Right atrium auricular region (tissue), 2 donors: Measurements from ENCODE around the gene LMO7. TPM values are rescaled to one million over a fixed set of nuclear protein-coding genes. Genes with fewer than 3 reads are reported as not detected.

Source experiments
- DNase-seq: peaks from one replicate; pipeline ENCODE4 v3.0.0-alpha.2; 2019; ENCODE audit warnings: low spot score
- H3K27ac ChIP-seq, 2 donors: fragments of 200-600 bp; sonication (generic); 1 replicate in 1 of 2; 2 replicates in 1 of 2; pipeline ENCODE4 v1.5.1; 2016 to 2019
- H3K27me3 ChIP-seq, 2 donors: fragments of 200-600 bp; sonication (generic); one replicate each; pipeline versions ENCODE4 v1.5.1 to v1.6.0; 2017 to 2019
- H3K36me3 ChIP-seq: fragments of 200-600 bp; sonication (generic); one replicate; pipeline ENCODE4 v1.5.1; 2016
- H3K4me1 ChIP-seq, 2 donors: fragments of 200-600 bp; sonication (generic); one replicate each; pipeline versions ENCODE4 v1.5.1 to v1.6.0; 2017 to 2019
- H3K4me3 ChIP-seq, 2 donors: fragments of 200-600 bp; sonication (generic); 1 replicate in 1 of 2; 2 replicates in 1 of 2; pipeline ENCODE4 v1.5.1; 2017 to 2019; ENCODE audit warnings: mild to moderate bottlenecking in 1 of 2, moderate library complexity in 1 of 2
- H3K9me3 ChIP-seq, 2 donors: fragments of 200-600 bp; sonication (generic); one replicate each; pipeline ENCODE4 v1.5.1; 2019
- total RNA-seq, 2 donors: library from RNA; depleted of rRNA; stranded (reverse); fragments of >200 nt; gene quantifications; one replicate each; pipeline ENCODE4 v1.1.0, GENCODE V29; 2016
- TF ChIP-seq, protein P1 (sequence below), 2 donors: fragments of 200-600 bp; sonication (generic); IDR thresholded peaks; one replicate each; pipeline ENCODE4 v1.5.1; 2019; ENCODE audit warnings: antibody characterized with exemption in 2 of 2

LMO7 gene
- total RNA-seq, 2 donors from 2014 or later: 319 to 484 TPM

- H3K36me3 ChIP-seq: no peaks in the 10 kb centered on the region
- TF ChIP-seq, protein P1, sequence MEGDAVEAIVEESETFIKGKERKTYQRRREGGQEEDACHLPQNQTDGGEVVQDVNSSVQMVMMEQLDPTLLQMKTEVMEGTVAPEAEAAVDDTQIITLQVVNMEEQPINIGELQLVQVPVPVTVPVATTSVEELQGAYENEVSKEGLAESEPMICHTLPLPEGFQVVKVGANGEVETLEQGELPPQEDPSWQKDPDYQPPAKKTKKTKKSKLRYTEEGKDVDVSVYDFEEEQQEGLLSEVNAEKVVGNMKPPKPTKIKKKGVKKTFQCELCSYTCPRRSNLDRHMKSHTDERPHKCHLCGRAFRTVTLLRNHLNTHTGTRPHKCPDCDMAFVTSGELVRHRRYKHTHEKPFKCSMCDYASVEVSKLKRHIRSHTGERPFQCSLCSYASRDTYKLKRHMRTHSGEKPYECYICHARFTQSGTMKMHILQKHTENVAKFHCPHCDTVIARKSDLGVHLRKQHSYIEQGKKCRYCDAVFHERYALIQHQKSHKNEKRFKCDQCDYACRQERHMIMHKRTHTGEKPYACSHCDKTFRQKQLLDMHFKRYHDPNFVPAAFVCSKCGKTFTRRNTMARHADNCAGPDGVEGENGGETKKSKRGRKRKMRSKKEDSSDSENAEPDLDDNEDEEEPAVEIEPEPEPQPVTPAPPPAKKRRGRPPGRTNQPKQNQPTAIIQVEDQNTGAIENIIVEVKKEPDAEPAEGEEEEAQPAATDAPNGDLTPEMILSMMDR (IDR thresholded peaks at IDR 0.05): no peak
- DNase-seq: no peak
- H3K27ac ChIP-seq: no peak overlapping the region
- no peaks in the 10 kb centered on the region for H3K27me3 ChIP-seq
- H3K9me3 ChIP-seq: no peaks in the 10 kb centered on the region
- H3K4me3 ChIP-seq: no peak overlapping the region
- peaks cover 0 to 26% of the 10 kb centered on the region in 2 donors for H3K4me1 ChIP-seq
These were observed 159.1 kb downstream of the LMO7 start for GRCh38 chr13:75795274-75795673.

DNA sequence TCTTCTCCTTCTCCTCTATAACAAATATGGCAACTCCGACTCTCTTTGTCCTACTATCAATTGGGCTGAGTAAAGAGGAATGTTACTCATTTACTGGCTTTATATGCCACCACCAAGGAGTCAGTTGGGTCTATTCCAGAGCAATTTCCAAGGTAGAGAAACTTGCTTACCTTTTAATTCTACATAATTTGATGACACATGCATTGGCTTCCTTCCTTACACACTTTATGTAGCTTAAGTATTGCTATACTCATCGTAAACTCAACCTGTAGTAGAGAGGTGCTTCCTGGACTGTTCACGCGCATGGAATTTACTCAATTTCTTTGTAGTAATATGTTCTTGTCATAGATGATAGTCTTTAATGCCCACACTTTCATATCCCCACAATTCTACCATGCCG is 160.7 kb downstream of the LMO7 start:
- Histone ChIP-seq H3K27ac (no peak overlapping the region), H3K4me1 (peaks cover 0 to 22% of the 10 kb centered on the region in 2 donors), H3K36me3 (no peaks in the 10 kb centered on the region), H3K27me3 (no peaks in the 10 kb centered on the region), H3K4me3 (no peak overlapping the region), H3K9me3 (no peaks in the 10 kb centered on the region)
- no peak for DNase-seq
- TF ChIP-seq, protein P1 (IDR thresholded peaks at IDR 0.05): no peak

DNA sequence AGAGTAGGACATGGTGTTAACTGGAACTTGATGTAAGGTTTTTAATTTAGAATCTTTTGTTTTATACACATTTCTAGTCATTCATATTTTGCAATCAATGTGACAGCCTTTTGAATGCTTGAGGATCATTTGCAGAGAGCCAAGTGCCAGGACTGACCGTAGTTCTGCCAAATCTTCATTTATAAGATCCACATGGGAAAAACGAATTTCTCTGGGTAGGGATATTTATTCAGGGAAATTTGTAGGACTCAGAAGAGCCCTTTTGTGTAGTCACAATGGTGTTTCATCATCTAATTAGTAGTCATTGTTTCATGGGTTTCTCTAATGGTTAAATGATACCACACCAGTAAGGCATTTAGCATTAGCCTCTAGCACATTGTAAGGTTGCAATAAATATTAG is 161.1 kb downstream of the LMO7 start:
- TF ChIP-seq, protein P1 (IDR thresholded peaks at IDR 0.05): no peak
- DNase-seq: no peak
- no peaks in the 10 kb centered on the region for H3K36me3 ChIP-seq
- no peaks in the 10 kb centered on the region for H3K9me3 ChIP-seq
- no peaks in the 10 kb centered on the region for H3K27me3 ChIP-seq
- H3K27ac ChIP-seq: no peak overlapping the region
- H3K4me1 ChIP-seq: peaks cover 0 to 22% of the 10 kb centered on the region in 2 donors
- no peak overlapping the region for H3K4me3 ChIP-seq

DNA sequence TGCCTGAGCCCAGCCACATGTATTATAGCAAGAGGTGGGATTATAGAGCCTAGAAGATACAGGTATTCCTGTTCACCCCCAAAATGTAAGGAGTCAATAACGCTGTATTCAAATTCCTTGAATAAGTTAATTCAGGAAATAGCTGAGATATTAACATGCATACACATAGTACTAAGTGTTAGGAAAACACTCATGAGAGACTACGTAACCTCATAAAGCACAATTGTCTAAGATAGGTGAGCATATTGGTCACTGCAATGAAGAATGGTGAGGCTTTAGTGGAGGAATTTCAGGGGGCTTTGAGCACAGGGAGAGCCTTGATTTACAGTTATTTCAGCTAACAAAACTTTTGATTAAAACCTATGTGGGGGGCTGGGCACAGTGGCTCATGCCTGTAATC is 161.6 kb downstream of the LMO7 start:
- no peaks in the 10 kb centered on the region for H3K9me3 ChIP-seq
- TF ChIP-seq, protein P1 (IDR thresholded peaks at IDR 0.05): no peak
- no peaks in the 10 kb centered on the region for H3K27me3 ChIP-seq
- peak overlapping the region in 1 of 2 donors; percentile 89 for H3K27ac ChIP-seq
- H3K36me3 ChIP-seq: no peaks in the 10 kb centered on the region
- H3K4me1 ChIP-seq: peaks cover 0 to 17% of the 10 kb centered on the region in 2 donors
- DNase-seq: no peak
- no peak overlapping the region for H3K4me3 ChIP-seq

DNA sequence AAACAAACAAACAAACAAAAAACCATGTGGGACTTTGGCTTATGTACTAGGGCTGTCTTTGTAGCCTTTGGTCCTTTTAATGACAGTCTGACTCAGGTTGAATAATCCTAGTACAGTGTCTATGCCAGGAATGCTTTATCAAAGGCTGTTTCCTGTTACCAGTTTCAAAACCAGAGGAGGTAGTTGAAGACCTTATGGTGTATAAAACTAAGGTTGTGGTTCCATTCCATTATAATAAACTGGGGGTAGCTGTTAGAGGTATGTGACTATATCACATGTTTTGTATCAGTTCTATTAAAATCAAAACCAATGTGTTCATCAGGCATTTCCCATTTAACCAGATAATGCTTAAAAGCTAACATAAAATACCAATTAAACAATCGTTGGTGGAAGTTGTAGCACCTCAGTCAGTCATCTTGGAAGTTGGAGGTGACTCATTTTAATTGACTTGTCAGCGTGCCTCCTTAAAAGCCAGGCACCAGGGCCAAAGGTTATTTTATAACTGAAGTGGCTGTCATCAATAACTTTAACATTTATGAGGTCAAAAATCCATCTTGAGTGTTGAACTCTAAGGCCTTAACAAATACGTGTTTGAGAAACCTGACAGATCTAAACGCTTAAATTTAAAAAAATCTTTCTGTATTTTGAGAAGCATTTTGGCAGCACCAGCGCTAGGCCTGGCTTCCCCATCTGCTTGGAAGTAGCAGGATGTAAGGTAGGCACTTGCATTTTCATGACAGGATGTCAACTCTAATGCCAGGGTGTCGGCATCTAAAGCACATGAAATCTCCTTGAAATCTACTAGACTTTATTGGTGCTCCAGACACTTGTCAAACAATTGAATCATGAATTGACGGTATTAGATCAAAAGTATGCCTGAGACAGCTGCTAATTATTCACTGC is 162.5 kb downstream of the LMO7 start:
- Histone ChIP-seq H3K36me3 (no peaks in the 10 kb centered on the region), H3K27ac (peak overlapping the region in 1 of 2 donors; percentile 89)

More for the DNA sequence above, 162.5 kb downstream of the LMO7 start:
- TF ChIP-seq, protein P1 (IDR thresholded peaks at IDR 0.05): no peak
- H3K9me3 ChIP-seq: no peaks in the 10 kb centered on the region
- no peak for DNase-seq
- H3K4me3 ChIP-seq: no peak overlapping the region
- peaks cover 0 to 17% of the 10 kb centered on the region in 2 donors for H3K4me1 ChIP-seq
- H3K27me3 ChIP-seq: no peaks in the 10 kb centered on the region
